ENCODE results near the gene SLC7A14.

Gene SLC7A14

GRCh38 chr3:170448584-170448983, 137.3 kb downstream of the SLC7A14 start:
- Histone ChIP-seq H3K4me3 (ENCODE audit: extremely low read depth, insufficient read depth, low read length, poor library complexity, severe bottlenecking) (no peak overlapping the region), H3K4me1 (ENCODE audit: control insufficient read depth, insufficient read depth, low read length, poor library complexity, severe bottlenecking) (no peaks in the 10 kb centered on the region), H3K9me3 (ENCODE audit: control insufficient read depth, low read length) (no peaks in the 10 kb centered on the region), H3K36me3 (ENCODE audit: control insufficient read depth, insufficient read depth, low read length) (no peaks in the 10 kb centered on the region), H3K27ac (ENCODE audit: low read depth, low read length, severe bottlenecking) (no peak overlapping the region)
- WGBS, 2 experiments (ENCODE audit: insufficient coverage in 2 of 2), result 100% methylated on average over 3 of the region's 3 CpGs

- Histone ChIP-seq H3K4me1 (ENCODE audit: control insufficient read depth, insufficient read depth, low read length, poor library complexity, severe bottlenecking) (no peaks in the 10 kb centered on the region), H3K9me3 (ENCODE audit: control insufficient read depth, low read length) (no peaks in the 10 kb centered on the region), H3K27ac (ENCODE audit: low read depth, low read length, severe bottlenecking) (no peak overlapping the region), H3K36me3 (ENCODE audit: control insufficient read depth, insufficient read depth, low read length) (no peaks in the 10 kb centered on the region), H3K4me3 (ENCODE audit: extremely low read depth, insufficient read depth, low read length, poor library complexity, severe bottlenecking) (no peak overlapping the region)
Observed at GRCh38 chr3:170443457-170443856, 142.4 kb downstream of the SLC7A14 start.

DNA sequence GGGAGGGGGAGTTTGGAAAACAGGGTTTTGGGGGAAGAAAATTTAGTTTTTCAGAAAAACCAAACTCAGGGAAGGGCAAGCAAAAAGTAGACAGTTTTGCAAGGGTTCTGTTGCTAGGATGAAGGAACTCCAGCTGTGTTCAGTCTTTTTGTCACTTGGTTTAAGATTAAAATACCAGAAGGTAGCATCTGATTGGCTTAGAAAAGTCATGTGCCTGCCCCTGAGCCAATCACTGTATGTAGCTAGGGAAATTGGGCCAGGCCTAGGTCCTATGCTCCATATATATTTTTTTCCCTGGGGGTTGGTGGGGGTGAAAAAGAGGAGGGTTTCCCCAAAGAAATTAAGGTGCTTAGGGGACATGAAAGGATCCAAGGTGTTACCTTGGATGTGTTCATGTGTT, 142.9 kb downstream of the SLC7A14 start:
- H3K4me1 ChIP-seq (ENCODE audit: control insufficient read depth, insufficient read depth, low read length, poor library complexity, severe bottlenecking), result no peaks in the 10 kb centered on the region
- H3K27ac ChIP-seq (ENCODE audit: low read depth, low read length, severe bottlenecking), result no peak overlapping the region
- H3K4me3 ChIP-seq (ENCODE audit: extremely low read depth, insufficient read depth, low read length, poor library complexity, severe bottlenecking), result no peak overlapping the region
- H3K36me3 ChIP-seq (ENCODE audit: control insufficient read depth, insufficient read depth, low read length), result no peaks in the 10 kb centered on the region
- H3K9me3 ChIP-seq (ENCODE audit: control insufficient read depth, low read length), result no peaks in the 10 kb centered on the region

DNA sequence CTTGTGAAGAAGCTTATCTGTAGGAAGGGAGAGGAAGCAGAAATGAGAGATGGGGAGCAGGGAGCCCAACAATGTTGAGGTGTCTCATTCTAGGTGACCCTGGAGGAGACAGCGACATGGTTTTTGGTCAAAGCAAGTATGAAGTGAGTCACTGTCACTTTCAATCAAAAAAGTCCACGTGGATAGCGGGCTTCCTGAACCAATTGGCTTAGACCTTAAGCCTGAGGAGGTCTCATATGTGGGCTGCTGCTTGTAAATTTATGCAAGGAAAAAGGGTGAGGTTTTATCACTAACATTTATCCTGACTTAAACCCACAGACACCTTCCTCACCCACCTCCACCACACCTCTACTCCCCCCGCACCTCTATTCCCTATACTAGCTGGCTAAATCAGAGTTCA, 144.5 kb downstream of the SLC7A14 start:
- Histone ChIP-seq H3K4me3 (ENCODE audit: extremely low read depth, insufficient read depth, low read length, poor library complexity, severe bottlenecking) (no peak overlapping the region), H3K27ac (ENCODE audit: low read depth, low read length, severe bottlenecking) (no peak overlapping the region), H3K9me3 (ENCODE audit: control insufficient read depth, low read length) (no peaks in the 10 kb centered on the region), H3K4me1 (ENCODE audit: control insufficient read depth, insufficient read depth, low read length, poor library complexity, severe bottlenecking) (no peaks in the 10 kb centered on the region), H3K36me3 (ENCODE audit: control insufficient read depth, insufficient read depth, low read length) (no peaks in the 10 kb centered on the region)
- 100% methylated on average over 1 to 3 of the region's 4 CpGs for WGBS, 2 experiments (ENCODE audit: insufficient coverage in 2 of 2)

DNA sequence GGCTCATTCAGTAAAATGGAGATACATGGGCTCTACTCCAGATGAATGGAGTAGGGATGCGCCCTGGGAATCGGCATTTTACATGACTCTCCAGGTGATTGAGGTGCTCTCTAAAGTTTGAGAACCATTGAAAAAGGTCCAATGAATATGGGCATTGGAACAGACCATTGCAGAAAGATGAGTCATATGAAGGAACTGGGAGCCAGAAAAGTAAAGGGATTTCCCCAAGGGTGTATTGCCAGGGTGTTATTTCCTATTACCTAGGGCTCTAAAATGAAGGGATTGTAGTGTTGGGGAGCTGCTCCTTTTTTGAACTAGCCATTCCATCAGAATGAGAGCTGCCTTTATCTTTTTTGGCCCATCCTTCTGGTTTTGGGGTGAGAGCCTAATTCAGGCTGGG, 145.5 kb downstream of the SLC7A14 start:
- Histone ChIP-seq H3K27ac (ENCODE audit: low read depth, low read length, severe bottlenecking) (no peak overlapping the region), H3K9me3 (ENCODE audit: control insufficient read depth, low read length) (no peaks in the 10 kb centered on the region), H3K4me3 (ENCODE audit: extremely low read depth, insufficient read depth, low read length, poor library complexity, severe bottlenecking) (no peak overlapping the region), H3K36me3 (ENCODE audit: control insufficient read depth, insufficient read depth, low read length) (no peaks in the 10 kb centered on the region), H3K4me1 (ENCODE audit: control insufficient read depth, insufficient read depth, low read length, poor library complexity, severe bottlenecking) (no peaks in the 10 kb centered on the region)
- WGBS, 2 experiments (ENCODE audit: insufficient coverage in 2 of 2), result 100% methylated on average over 2 of the region's 2 CpGs

DNA sequence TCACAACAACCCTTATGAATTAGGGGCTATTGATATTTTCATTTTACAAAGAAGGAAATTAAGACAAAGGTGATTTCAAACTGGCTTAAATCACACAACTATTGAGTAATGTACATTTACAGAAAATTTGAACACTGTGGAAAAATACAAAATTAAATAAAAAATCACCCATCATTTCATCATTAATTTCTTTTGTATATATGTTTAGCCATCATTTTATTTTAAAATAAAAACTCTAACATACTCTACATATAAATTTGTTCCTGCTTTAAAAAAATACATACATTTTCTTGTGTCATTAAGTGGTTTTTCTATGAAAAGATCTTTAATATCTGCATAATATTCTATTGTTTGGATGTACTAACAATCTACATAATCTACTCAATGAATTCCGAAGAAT, 147.0 kb downstream of the SLC7A14 start:
- Histone ChIP-seq H3K36me3 (ENCODE audit: control insufficient read depth, insufficient read depth, low read length) (no peaks in the 10 kb centered on the region), H3K4me1 (ENCODE audit: control insufficient read depth, insufficient read depth, low read length, poor library complexity, severe bottlenecking) (no peaks in the 10 kb centered on the region), H3K27ac (ENCODE audit: low read depth, low read length, severe bottlenecking) (no peak overlapping the region), H3K9me3 (ENCODE audit: control insufficient read depth, low read length) (no peaks in the 10 kb centered on the region), H3K4me3 (ENCODE audit: extremely low read depth, insufficient read depth, low read length, poor library complexity, severe bottlenecking) (no peak overlapping the region)
- no CpG with 5 or more reads among the region's 1 CpG for WGBS, 2 experiments (ENCODE audit: insufficient coverage in 2 of 2)

- H3K9me3 ChIP-seq (ENCODE audit: control insufficient read depth, low read length), result no peaks in the 10 kb centered on the region
- 89% methylated on average over 5 to 6 of the region's 10 CpGs for WGBS, 2 experiments (ENCODE audit: insufficient coverage in 2 of 2)
- H3K4me1 ChIP-seq (ENCODE audit: control insufficient read depth, insufficient read depth, low read length, poor library complexity, severe bottlenecking), result no peaks in the 10 kb centered on the region
- H3K4me3 ChIP-seq (ENCODE audit: extremely low read depth, insufficient read depth, low read length, poor library complexity, severe bottlenecking), result no peak overlapping the region
- H3K36me3 ChIP-seq (ENCODE audit: control insufficient read depth, insufficient read depth, low read length), result no peaks in the 10 kb centered on the region
- no peak overlapping the region for H3K27ac ChIP-seq (ENCODE audit: low read depth, low read length, severe bottlenecking)
Observed at GRCh38 chr3:170437696-170438407, 148.0 kb downstream of the SLC7A14 start.

GRCh38 chr3:170437176-170437575, 148.7 kb downstream of the SLC7A14 start:
- Histone ChIP-seq H3K4me1 (ENCODE audit: control insufficient read depth, insufficient read depth, low read length, poor library complexity, severe bottlenecking) (no peaks in the 10 kb centered on the region), H3K9me3 (ENCODE audit: control insufficient read depth, low read length) (no peaks in the 10 kb centered on the region), H3K4me3 (ENCODE audit: extremely low read depth, insufficient read depth, low read length, poor library complexity, severe bottlenecking) (no peak overlapping the region), H3K36me3 (ENCODE audit: control insufficient read depth, insufficient read depth, low read length) (no peaks in the 10 kb centered on the region), H3K27ac (ENCODE audit: low read depth, low read length, severe bottlenecking) (no peak overlapping the region)
- WGBS, 2 experiments (ENCODE audit: insufficient coverage in 2 of 2), result 89 to 93% methylated on average over 2 of the region's 4 CpGs

DNA sequence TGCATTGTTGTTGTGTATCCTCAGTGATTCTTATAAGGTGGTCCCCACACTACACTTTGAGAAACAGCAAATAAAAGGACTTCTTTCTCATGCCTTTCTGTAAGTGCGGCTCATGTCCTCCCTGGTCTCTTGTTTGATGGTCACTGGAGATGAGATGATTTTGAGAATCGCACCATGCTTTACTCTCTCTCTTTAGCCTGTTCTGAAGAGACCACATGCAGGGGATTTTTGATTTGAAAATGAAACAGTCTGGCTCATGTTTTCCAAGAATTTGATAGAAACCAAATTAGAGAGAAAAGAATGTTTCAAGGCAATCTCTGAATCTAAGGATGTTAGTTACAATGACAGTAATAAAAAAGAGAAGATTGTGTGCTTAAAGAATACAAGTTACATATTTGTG, 149.2 kb downstream of the SLC7A14 start:
- Histone ChIP-seq H3K4me3 (ENCODE audit: extremely low read depth, insufficient read depth, low read length, poor library complexity, severe bottlenecking) (no peak overlapping the region), H3K4me1 (ENCODE audit: control insufficient read depth, insufficient read depth, low read length, poor library complexity, severe bottlenecking) (no peaks in the 10 kb centered on the region), H3K9me3 (ENCODE audit: control insufficient read depth, low read length) (no peaks in the 10 kb centered on the region), H3K36me3 (ENCODE audit: control insufficient read depth, insufficient read depth, low read length) (no peaks in the 10 kb centered on the region), H3K27ac (ENCODE audit: low read depth, low read length, severe bottlenecking) (no peak overlapping the region)
- no CpG with 5 or more reads among the region's 2 CpGs for WGBS, 2 experiments (ENCODE audit: insufficient coverage in 2 of 2)

DNA sequence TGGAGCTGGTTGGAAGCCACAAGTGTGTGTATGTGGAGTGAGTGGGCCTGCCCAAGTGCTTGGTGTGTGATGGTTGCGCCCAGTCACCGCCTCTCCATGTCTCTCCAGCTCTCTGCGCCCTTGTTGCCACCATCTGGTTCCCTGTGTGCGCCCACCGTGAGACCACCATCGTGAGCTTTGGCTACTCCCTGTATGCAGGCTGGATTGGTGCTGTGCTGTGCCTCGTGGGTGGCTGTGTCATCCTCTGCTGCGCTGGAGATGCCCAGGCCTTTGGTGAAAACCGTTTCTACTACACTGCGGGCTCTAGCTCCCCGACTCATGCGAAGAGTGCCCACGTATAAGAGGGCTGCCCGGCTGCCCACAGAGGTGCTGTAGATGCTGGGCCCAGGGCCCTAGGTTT, 153.5 kb downstream of the SLC7A14 start:
- no peaks in the 10 kb centered on the region for H3K36me3 ChIP-seq (ENCODE audit: control insufficient read depth, insufficient read depth, low read length)
- peaks cover 3% of the 10 kb centered on the region for H3K4me1 ChIP-seq (ENCODE audit: control insufficient read depth, insufficient read depth, low read length, poor library complexity, severe bottlenecking)
- no peaks in the 10 kb centered on the region for H3K9me3 ChIP-seq (ENCODE audit: control insufficient read depth, low read length)
- WGBS, 2 experiments (ENCODE audit: insufficient coverage in 2 of 2), result 85 to 97% methylated on average over 13 to 14 of the region's 14 CpGs
- H3K4me3 ChIP-seq (ENCODE audit: extremely low read depth, insufficient read depth, low read length, poor library complexity, severe bottlenecking), result no peak overlapping the region
- no peak overlapping the region for H3K27ac ChIP-seq (ENCODE audit: low read depth, low read length, severe bottlenecking)

- WGBS, 2 experiments (ENCODE audit: insufficient coverage in 2 of 2), result 50 to 100% methylated on average over 1 of the region's 3 CpGs
- no peaks in the 10 kb centered on the region for H3K36me3 ChIP-seq (ENCODE audit: control insufficient read depth, insufficient read depth, low read length)
- H3K4me1 ChIP-seq (ENCODE audit: control insufficient read depth, insufficient read depth, low read length, poor library complexity, severe bottlenecking), result peaks cover 6% of the 10 kb centered on the region
- no peak overlapping the region for H3K27ac ChIP-seq (ENCODE audit: low read depth, low read length, severe bottlenecking)
- no peak overlapping the region for H3K4me3 ChIP-seq (ENCODE audit: extremely low read depth, insufficient read depth, low read length, poor library complexity, severe bottlenecking)
- no peaks in the 10 kb centered on the region for H3K9me3 ChIP-seq (ENCODE audit: control insufficient read depth, low read length)
Observed at GRCh38 chr3:170431054-170431453, 154.8 kb downstream of the SLC7A14 start.
